Progenitor cell of endocrine pancreas (in vitro differentiated cells): ENCODE measurements around the gene JADE2. TPM values are rescaled to one million over a fixed set of nuclear protein-coding genes. Genes with fewer than 3 reads are reported as not detected.

Source experiments
- DNase-seq: peaks from one replicate; pipeline ENCODE4 v3.0.0; 2021; ENCODE audit warnings: low spot score; ENCODE audit not compliant: unreplicated experiment
- H3K27ac Mint-ChIP-seq: 2 replicates; pipeline ENCODE4 v1.8.0; 2021; ENCODE audit warnings: mild to moderate bottlenecking, moderate library complexity, mixed read lengths
- H3K27me3 Mint-ChIP-seq: 2 replicates; pipeline ENCODE4 v1.8.0; 2021; ENCODE audit warnings: mixed read lengths
- H3K36me3 Mint-ChIP-seq: 2 replicates; pipeline ENCODE4 v1.8.0; 2022; ENCODE audit warnings: mixed read lengths; ENCODE audit not compliant: insufficient read depth
- H3K4me1 Mint-ChIP-seq: 2 replicates; pipeline ENCODE4 v1.8.0; 2021; ENCODE audit warnings: low read depth, mixed read lengths
- H3K4me3 Mint-ChIP-seq: 2 replicates; pipeline ENCODE4 v1.8.0; 2021; ENCODE audit warnings: low read depth, mild to moderate bottlenecking, moderate library complexity, mixed read lengths
- H3K9me3 Mint-ChIP-seq: 2 replicates; pipeline ENCODE4 v1.8.0; 2021; ENCODE audit warnings: low read depth, mixed read lengths
- total RNA-seq: library from RNA; stranded (reverse); gene quantifications from 2 replicates; pipeline ENCODE4 v1.2.1, GENCODE V29; 2021
- TF ChIP-seq, protein P1 (sequence below): fragments of 200-600 bp; sonication (generic); IDR thresholded peaks from one replicate; pipeline ENCODE4 v1.5.0; 2021; ENCODE audit warnings: antibody characterized with exemption, mild to moderate bottlenecking; ENCODE audit not compliant: unreplicated experiment

JADE2 gene
- total RNA-seq, 1 donor from 2014 or later, result 6.7 TPM

DNA sequence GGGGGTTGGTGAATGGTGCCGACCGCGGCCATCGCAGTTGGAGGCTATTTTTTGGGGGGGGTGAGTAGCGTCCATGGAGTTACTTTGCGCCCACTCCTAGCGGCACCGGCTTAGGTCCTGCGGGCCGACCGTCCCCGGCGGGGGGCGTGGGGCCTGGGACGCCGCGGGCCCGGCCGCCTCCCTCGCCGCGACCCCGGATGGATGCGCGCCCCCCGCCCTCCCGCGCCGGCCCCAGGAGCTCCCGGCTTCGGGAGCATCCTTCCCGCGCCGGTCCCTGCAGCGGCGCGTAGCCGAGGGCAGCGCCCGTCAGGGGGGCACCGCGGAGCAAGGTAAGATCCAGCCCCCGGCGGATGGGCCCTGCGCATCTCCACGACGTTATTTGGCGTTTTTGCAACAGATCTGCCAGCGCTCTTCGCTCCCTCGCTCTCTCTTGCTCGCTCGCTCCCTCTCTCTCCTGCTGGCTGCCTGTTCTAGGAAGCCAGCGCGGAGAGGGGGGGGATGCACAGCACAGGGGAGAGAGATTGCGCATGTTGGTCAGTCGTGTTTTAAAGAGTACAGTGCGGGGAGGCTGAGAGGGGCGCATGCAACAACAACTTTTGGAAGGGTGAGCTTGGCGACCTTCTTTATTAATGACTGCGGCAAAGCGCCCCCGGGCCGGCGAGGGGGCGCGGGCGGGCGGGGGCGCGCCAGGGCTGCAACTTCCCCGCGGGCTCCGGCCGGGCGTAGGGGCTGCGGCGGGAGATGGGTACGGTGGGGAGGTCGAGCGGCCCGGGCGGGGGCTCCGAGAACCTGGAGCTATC is 413 bp downstream of the JADE2 start:
- Mint-ChIP-seq H3K36me3 (no peaks in the 10 kb centered on the region), H3K4me1 (peaks cover 25% of the 10 kb centered on the region), H3K9me3 (no peaks in the 10 kb centered on the region), H3K4me3 (peak overlapping the region; percentile 85), H3K27ac (peak overlapping the region; percentile 96), H3K27me3 (peaks cover 22% of the 10 kb centered on the region)
- DNase-seq, result peak; percentile 42
- TF ChIP-seq, protein P1, sequence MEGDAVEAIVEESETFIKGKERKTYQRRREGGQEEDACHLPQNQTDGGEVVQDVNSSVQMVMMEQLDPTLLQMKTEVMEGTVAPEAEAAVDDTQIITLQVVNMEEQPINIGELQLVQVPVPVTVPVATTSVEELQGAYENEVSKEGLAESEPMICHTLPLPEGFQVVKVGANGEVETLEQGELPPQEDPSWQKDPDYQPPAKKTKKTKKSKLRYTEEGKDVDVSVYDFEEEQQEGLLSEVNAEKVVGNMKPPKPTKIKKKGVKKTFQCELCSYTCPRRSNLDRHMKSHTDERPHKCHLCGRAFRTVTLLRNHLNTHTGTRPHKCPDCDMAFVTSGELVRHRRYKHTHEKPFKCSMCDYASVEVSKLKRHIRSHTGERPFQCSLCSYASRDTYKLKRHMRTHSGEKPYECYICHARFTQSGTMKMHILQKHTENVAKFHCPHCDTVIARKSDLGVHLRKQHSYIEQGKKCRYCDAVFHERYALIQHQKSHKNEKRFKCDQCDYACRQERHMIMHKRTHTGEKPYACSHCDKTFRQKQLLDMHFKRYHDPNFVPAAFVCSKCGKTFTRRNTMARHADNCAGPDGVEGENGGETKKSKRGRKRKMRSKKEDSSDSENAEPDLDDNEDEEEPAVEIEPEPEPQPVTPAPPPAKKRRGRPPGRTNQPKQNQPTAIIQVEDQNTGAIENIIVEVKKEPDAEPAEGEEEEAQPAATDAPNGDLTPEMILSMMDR, result no peak

DNA sequence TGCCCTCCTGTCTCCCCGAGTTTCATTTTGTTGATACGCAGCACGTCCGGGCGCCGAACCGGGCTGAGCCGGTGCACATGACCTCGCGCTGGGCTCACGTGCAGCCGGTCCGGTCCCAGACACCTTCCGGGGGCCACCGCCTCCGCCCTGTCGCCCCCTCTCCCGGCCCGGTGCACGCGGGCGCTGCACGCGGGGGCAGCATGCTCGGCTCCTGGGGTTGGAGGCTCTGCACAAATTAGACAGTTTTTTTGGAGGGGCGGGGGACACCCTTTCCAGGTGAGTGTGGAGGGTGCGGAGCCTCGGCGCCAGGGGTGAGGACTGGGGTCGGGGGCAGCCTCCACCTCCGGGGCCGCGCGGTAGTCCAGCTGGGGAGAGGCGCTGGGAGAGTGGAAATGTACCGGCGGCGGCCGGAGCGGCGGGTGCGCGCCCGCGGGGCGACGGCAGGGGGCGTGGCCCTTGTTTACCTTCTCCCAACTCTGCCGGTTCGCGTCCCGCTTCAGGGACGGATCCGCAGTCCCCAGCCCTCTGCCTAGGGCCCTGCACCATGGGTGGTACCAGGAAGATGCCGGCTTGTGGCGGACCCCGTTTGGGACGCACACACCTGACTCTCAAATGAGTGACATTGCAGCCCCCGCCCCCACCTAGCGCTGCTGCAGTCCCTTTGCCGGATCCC is 1.1 kb downstream of the JADE2 start:
- H3K9me3 Mint-ChIP-seq, result no peaks in the 10 kb centered on the region
- TF ChIP-seq, protein P1, result peak; percentile 57
- H3K36me3 Mint-ChIP-seq, result no peaks in the 10 kb centered on the region
- H3K4me1 Mint-ChIP-seq, result peaks cover 27% of the 10 kb centered on the region
- DNase-seq, result peak; percentile 46
- H3K4me3 Mint-ChIP-seq, result peak overlapping the region; percentile 80
- no peak overlapping the region for H3K27ac Mint-ChIP-seq
- peaks cover 18% of the 10 kb centered on the region for H3K27me3 Mint-ChIP-seq

DNA sequence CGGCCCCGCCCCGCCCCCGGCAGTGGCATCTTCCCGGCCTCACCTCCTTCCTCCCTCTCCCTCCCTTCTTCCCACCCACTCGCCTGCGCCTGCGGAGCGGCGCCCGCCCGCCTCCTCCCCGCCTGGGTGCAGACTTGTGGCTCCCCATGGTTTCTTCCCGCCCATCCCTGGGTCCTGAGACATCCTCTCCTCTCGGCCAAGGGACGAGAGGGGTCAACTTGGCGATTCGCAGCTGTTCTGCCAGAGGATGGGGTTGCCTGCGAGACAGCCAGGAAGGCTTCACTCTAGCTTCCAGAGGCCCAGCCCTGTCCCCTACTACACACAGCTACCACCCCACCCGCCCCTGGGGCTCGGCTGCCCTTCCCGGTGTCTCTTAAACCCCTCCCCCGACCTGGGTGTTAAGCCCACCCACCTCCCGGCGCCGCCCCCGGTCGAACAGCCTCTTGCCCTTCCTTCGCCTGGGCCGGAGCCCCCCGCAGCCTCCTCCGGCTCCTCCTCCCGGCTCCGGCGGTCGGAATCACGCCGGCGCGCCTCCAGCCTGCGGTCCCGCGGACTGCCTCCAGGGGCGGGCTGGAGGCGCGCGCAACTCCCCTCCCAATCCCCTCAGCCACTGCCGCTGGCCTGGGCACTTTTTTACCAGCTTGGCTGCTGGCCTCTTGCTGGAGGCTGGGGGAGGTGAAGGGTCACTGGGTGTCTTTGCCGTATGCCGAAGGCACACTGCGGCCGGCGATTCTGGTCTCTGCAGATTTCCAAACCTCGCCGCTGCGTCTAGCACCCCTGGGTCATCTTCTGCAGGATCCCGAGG is 1.9 kb downstream of the JADE2 start:
- peak overlapping the region; percentile 92 for H3K27ac Mint-ChIP-seq
- no peaks in the 10 kb centered on the region for H3K36me3 Mint-ChIP-seq
- H3K4me1 Mint-ChIP-seq, result peaks cover 25% of the 10 kb centered on the region
- no peaks in the 10 kb centered on the region for H3K9me3 Mint-ChIP-seq
- DNase-seq, result peak; percentile 76
- TF ChIP-seq, protein P1, result peak; percentile 63
- H3K4me3 Mint-ChIP-seq, result peak overlapping the region; percentile 80
- H3K27me3 Mint-ChIP-seq, result peaks cover 12% of the 10 kb centered on the region

DNA sequence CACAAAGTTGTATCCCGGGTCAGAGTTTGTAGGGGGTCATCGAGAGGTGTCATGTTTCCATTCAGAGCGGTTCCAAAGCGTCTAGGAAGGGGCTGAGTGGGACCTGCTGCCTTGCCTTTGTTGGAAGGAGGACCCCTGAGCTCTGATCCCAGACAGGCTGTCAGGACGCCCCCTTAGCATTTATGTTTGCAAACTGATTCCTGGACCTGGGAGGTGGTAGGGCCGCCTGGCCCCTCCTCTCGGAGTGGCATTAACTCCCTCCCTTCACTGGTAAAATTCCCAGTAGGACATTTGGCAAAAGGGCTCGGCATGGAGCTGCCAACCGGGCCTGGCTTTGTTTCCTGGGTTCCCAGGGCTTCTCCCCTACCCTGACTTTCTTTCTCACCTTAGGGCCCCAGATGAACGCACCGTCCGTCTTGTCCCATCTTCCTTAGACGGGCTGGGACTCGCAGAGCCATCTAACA is 2.5 kb downstream of the JADE2 start:
- no peaks in the 10 kb centered on the region for H3K9me3 Mint-ChIP-seq
- DNase-seq, result no peak
- H3K4me3 Mint-ChIP-seq, result peak overlapping the region; percentile 80
- TF ChIP-seq, protein P1, result no peak
- H3K4me1 Mint-ChIP-seq, result peaks cover 24% of the 10 kb centered on the region
- H3K27ac Mint-ChIP-seq, result peak overlapping the region; percentile 67
- H3K36me3 Mint-ChIP-seq, result no peaks in the 10 kb centered on the region
- H3K27me3 Mint-ChIP-seq, result peaks cover 10% of the 10 kb centered on the region

DNA sequence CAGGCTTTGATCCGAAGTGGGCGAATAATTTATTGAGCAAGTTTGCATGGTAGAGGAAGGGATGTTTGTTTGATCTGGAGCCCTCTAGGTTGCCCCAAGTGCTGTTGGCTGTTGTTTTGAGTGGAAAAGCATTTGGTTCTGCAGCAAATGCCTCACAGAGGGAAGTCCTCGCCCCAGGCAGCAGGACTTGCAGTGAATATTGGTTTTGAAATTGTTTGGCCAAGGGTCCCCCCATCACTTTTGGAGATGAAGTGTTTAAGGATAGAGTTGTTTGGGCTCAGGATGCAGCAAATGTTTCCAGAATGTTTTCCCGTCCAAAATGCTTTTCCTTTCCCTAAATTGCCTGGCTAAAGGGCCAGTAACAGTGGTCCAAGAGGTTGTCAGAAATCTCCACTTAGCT is 3.1 kb downstream of the JADE2 start:
- TF ChIP-seq, protein P1, result no peak
- no peaks in the 10 kb centered on the region for H3K36me3 Mint-ChIP-seq
- peaks cover 24% of the 10 kb centered on the region for H3K4me1 Mint-ChIP-seq
- H3K4me3 Mint-ChIP-seq, result no peak overlapping the region
- H3K9me3 Mint-ChIP-seq, result no peaks in the 10 kb centered on the region
- H3K27me3 Mint-ChIP-seq, result peaks cover 9% of the 10 kb centered on the region
- no peak overlapping the region for H3K27ac Mint-ChIP-seq
- DNase-seq, result no peak
